PFSK-1 (cell line): ENCODE measurements around the gene ALKBH5.

Experiments used
- POLR2AphosphoS5 ChIP-seq: IDR thresholded peaks from 2 replicates; pipeline ENCODE4 v1.6.1; 2012; ENCODE audit warnings: low read depth, mild to moderate bottlenecking, control low read depth, low read length, moderate library complexity
- TAF1 ChIP-seq: IDR thresholded peaks from 2 replicates; pipeline ENCODE4 v1.6.1; 2012; ENCODE audit warnings: low read length, control low read depth, borderline replicate concordance; ENCODE audit not compliant: insufficient read depth
- TF ChIP-seq, protein P1 (sequence below), 2 experiments: IDR thresholded peaks; 2 replicates each; pipeline versions ENCODE4 v1.6.1 to v1.8.0; 2011 to 2012; ENCODE audit warnings: low read depth in 2 of 2, low read length in 2 of 2, control low read depth in 1 of 2, inconsistent platforms in 1 of 2, mild to moderate bottlenecking in 1 of 2, moderate library complexity in 1 of 2; ENCODE audit not compliant: insufficient read depth in 1 of 2

DNA sequence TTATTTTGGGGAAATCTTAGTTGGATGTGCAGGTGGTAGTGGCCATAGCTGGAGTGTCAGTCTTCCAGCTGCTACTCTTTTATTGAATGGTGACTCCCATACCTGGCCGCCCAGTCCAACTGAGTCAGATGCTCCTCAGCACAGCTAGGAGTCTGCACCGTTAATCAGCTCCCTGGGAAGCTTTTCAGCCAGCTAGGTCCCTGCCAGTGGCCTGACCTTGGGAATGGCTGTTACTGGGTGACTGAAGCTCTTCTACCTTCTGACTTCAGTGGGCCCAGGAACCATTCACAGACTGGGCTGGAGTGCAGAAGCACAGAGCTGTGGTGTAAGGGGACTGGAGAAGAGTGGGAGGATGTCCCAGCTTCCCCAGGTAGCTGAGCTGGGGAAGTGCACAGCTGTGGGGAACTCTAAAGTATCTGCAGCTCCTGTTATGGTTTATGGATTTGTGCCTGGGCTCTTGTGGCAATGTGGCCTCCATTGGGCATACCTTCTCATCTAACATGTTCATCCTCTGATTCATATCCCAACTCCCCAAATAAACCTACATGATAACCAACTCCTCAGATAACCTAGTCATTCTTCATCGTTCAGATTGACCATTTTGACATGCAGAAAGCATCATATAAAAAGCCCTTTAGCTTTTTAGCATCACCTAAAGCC lies 14.0 kb downstream of the ALKBH5 start:
- TF ChIP-seq POLR2AphosphoS5 (no peak), TAF1 (no peak)
- TF ChIP-seq, protein P1, sequence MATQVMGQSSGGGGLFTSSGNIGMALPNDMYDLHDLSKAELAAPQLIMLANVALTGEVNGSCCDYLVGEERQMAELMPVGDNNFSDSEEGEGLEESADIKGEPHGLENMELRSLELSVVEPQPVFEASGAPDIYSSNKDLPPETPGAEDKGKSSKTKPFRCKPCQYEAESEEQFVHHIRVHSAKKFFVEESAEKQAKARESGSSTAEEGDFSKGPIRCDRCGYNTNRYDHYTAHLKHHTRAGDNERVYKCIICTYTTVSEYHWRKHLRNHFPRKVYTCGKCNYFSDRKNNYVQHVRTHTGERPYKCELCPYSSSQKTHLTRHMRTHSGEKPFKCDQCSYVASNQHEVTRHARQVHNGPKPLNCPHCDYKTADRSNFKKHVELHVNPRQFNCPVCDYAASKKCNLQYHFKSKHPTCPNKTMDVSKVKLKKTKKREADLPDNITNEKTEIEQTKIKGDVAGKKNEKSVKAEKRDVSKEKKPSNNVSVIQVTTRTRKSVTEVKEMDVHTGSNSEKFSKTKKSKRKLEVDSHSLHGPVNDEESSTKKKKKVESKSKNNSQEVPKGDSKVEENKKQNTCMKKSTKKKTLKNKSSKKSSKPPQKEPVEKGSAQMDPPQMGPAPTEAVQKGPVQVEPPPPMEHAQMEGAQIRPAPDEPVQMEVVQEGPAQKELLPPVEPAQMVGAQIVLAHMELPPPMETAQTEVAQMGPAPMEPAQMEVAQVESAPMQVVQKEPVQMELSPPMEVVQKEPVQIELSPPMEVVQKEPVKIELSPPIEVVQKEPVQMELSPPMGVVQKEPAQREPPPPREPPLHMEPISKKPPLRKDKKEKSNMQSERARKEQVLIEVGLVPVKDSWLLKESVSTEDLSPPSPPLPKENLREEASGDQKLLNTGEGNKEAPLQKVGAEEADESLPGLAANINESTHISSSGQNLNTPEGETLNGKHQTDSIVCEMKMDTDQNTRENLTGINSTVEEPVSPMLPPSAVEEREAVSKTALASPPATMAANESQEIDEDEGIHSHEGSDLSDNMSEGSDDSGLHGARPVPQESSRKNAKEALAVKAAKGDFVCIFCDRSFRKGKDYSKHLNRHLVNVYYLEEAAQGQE (IDR thresholded peaks at IDR 0.05; ENCODE audit: insufficient read depth in 1 of 2, low read depth in 2 of 2, low read length in 2 of 2), result no peak
